ENCODE data around the gene TMEM132D. TPM values are rescaled to one million over a fixed set of nuclear protein-coding genes. Genes with fewer than 3 reads are reported as not detected.

Gene TMEM132D
- total and polyA plus RNA-seq, 2 of the 4 experiments (the other 2 are of a cell fraction) = not detected

- no peak overlapping the region for H2BK15ac ChIP-seq (ENCODE audit: low read depth, low read length)
- WGBS, 2 experiments (ENCODE audit: extremely low coverage in 2 of 2, insufficient read length in 1 of 2) = 0% methylated on average over 1 of the region's 5 CpGs; no CpG with 5 or more reads in 1 of the 2 experiments
- ATAC-seq (ENCODE audit: low read depth) = no peak
- H3K56ac ChIP-seq (ENCODE audit: extremely low read depth, insufficient read depth, low read length) = no peak overlapping the region
- peaks cover 26% of the 10 kb centered on the region for H3K9me3 ChIP-seq (ENCODE audit: control insufficient read depth, insufficient read depth, low read length)
- BruUV-seq (replicated peaks) = no TSS peak
- no peaks in the 10 kb centered on the region for H4K20me1 ChIP-seq (ENCODE audit: insufficient read depth, low read length)
- H3K27me3 ChIP-seq (ENCODE audit: control insufficient read depth, insufficient read depth, low read length) = no peaks in the 10 kb centered on the region
- no peak overlapping the region for H3K18ac ChIP-seq (ENCODE audit: low read depth, low read length)
- no peak overlapping the region for H3K14ac ChIP-seq (replicated peaks; ENCODE audit: low read depth, low read length)
- H3K4me1 ChIP-seq (ENCODE audit: control insufficient read depth, insufficient read depth, low read length) = no peaks in the 10 kb centered on the region
- H4K8ac ChIP-seq (ENCODE audit: low read depth in 2 of 2, low read length in 2 of 2) = no peak overlapping the region
- intact Hi-C loops (cut with micrococcal nuclease) (no loop called here), in situ Hi-C loops (cut with MboI; ENCODE audit: low sequenced_read_pairs) (no loop called here), dilution Hi-C loops (cut with HindIII; ENCODE audit: low sequenced_read_pairs, unreplicated experiment) (no loop called here)
- H3K9ac ChIP-seq (ENCODE audit: low read depth, low read length) = no peak overlapping the region
- H2BK5ac ChIP-seq (ENCODE audit: low read depth, low read length, poor library complexity, severe bottlenecking) = no peak overlapping the region
- H3K4me3 ChIP-seq (ENCODE audit: insufficient read depth, low read depth, low read length) = no peak overlapping the region
- H3K79me1 ChIP-seq (ENCODE audit: low read depth in 1 of 2, low read length in 2 of 2) = no peaks in the 10 kb centered on the region
- H2AK9ac ChIP-seq (replicated peaks; ENCODE audit: low read depth, low read length, poor library complexity) = no peak overlapping the region
- H4K5ac ChIP-seq (ENCODE audit: low read depth, low read length) = no peak overlapping the region
- H3K27ac ChIP-seq (ENCODE audit: insufficient read depth, low read length) = no peak overlapping the region
- no peak overlapping the region for H2BK20ac ChIP-seq (ENCODE audit: low read depth, low read length)
- DNase-seq = no peak
- H3K4me2 ChIP-seq (ENCODE audit: low read depth, low read length) = no peak overlapping the region
- CTCF ChIA-PET = no interaction called here
- H2AK5ac ChIP-seq (ENCODE audit: low read depth, low read length) = no peak overlapping the region
- no peak overlapping the region for H2BK120ac ChIP-seq (ENCODE audit: low read depth, low read length)
- TF ChIP-seq NFE2L2 (IDR thresholded peaks at IDR 0.05; ENCODE audit: low read depth, low read length) = no peak
- TF ChIP-seq CEBPB (IDR thresholded peaks at IDR 0.05; ENCODE audit: low read depth, low read length) = no peak
- H2AFZ ChIP-seq (replicated peaks; ENCODE audit: low read length, poor library complexity) = no peak overlapping the region
- H3K4ac ChIP-seq (ENCODE audit: low read depth, low read length) = no peak overlapping the region
- no peak overlapping the region for H4K91ac ChIP-seq (ENCODE audit: insufficient read depth, low read depth, low read length)
- H3K36me3 ChIP-seq (ENCODE audit: control insufficient read depth, insufficient read depth, low read length) = no peaks in the 10 kb centered on the region
- no peak overlapping the region for H3K23ac ChIP-seq (ENCODE audit: low read depth, low read length)
- POLR2A ChIA-PET (ENCODE audit: unreplicated experiment) = no interaction called here
- H3K9me1 ChIP-seq (ENCODE audit: insufficient read depth, low read length) = no peaks in the 10 kb centered on the region
Observed at GRCh38 chr12:129762436-129762835, 141.4 kb downstream of the TMEM132D start.
